Gastroesophageal sphincter (tissue), 3 donors: ENCODE results near the gene P4HB.

Experiments
- CTCF ChIP-seq, 4 experiments: fragments of 200-600 bp in 2 of 4; fragments of 450-650 bp in 2 of 4; sonication (generic) in 1 of 4; IDR thresholded peaks; one replicate each; pipeline ENCODE4 v1.5.1; 2017 to 2019; ENCODE audit warnings: antibody characterized with exemption in 4 of 4, mild to moderate bottlenecking in 2 of 4, moderate library complexity in 2 of 4
- POLR2A ChIP-seq, 2 donors: fragments of 450-650 bp; IDR thresholded peaks; one replicate each; pipeline ENCODE4 v1.6.1; 2017; ENCODE audit warnings: antibody characterized with exemption in 2 of 2, mild to moderate bottlenecking in 2 of 2, moderate library complexity in 1 of 2
- POLR2AphosphoS5 ChIP-seq: sonication (generic); formaldehyde crosslinking; IDR thresholded peaks from one replicate; pipeline ENCODE4 v1.6.1; 2017; ENCODE audit warnings: antibody characterized with exemption

- no peak for TF ChIP-seq CTCF (IDR thresholded peaks at IDR 0.05)
- TF ChIP-seq POLR2A (IDR thresholded peaks at IDR 0.05) = no peak
- TF ChIP-seq POLR2AphosphoS5 = no peak
Measured at GRCh38 chr17:81822312-81822637, 38.1 kb downstream of the P4HB start.
